Measurements from ENCODE around the gene RAB31.
"Not testable (repeated sequence)": the region's sequence is repeated elsewhere in the genome, so short reads cannot be mapped to it uniquely, and the experiment has no call there.

The RAB31 gene

GRCh38 chr18:9764011-9764481 lies 55.9 kb downstream of the RAB31 start:
- Mint-ChIP-seq H3K27me3 (peaks cover 12% of the 10 kb centered on the region), H3K4me3 (no peak overlapping the region), H3K27ac (no peak overlapping the region), H3K9me3 (no peaks in the 10 kb centered on the region), H3K36me3 (ENCODE audit: low read depth) (no peaks in the 10 kb centered on the region), H3K4me1 (ENCODE audit: low read depth) (no peaks in the 10 kb centered on the region)
- DNase-seq, result no peak

GRCh38 chr18:9765501-9765900 lies 57.4 kb downstream of the RAB31 start:
- no peak for DNase-seq
- no peak overlapping the region for H3K4me3 Mint-ChIP-seq
- H3K27ac Mint-ChIP-seq, result no peak overlapping the region
- no peaks in the 10 kb centered on the region for H3K36me3 Mint-ChIP-seq (ENCODE audit: low read depth)
- no peaks in the 10 kb centered on the region for H3K4me1 Mint-ChIP-seq (ENCODE audit: low read depth)
- peaks cover 14% of the 10 kb centered on the region for H3K27me3 Mint-ChIP-seq
- H3K9me3 Mint-ChIP-seq, result no peaks in the 10 kb centered on the region

GRCh38 chr18:9766076-9766481 lies 58.0 kb downstream of the RAB31 start:
- Mint-ChIP-seq H3K27ac (no peak overlapping the region), H3K9me3 (no peaks in the 10 kb centered on the region)

GRCh38 chr18:9766740-9767139 lies 58.6 kb downstream of the RAB31 start:
- Mint-ChIP-seq H3K4me1 (ENCODE audit: low read depth) (peaks cover 1% of the 10 kb centered on the region), H3K9me3 (no peaks in the 10 kb centered on the region), H3K27ac (no peak overlapping the region), H3K4me3 (no peak overlapping the region), H3K36me3 (ENCODE audit: low read depth) (no peaks in the 10 kb centered on the region), H3K27me3 (peaks cover 19% of the 10 kb centered on the region)
- DNase-seq, result no peak

More at GRCh38 chr18:9766076-9766481, 58.0 kb downstream of the RAB31 start:
- Mint-ChIP-seq H3K36me3 (ENCODE audit: low read depth) (no peaks in the 10 kb centered on the region), H3K4me3 (no peak overlapping the region), H3K4me1 (ENCODE audit: low read depth) (no peaks in the 10 kb centered on the region), H3K27me3 (peaks cover 14% of the 10 kb centered on the region)
- no peak for DNase-seq

- H3K27ac Mint-ChIP-seq; H3K9me3 Mint-ChIP-seq; H3K36me3 Mint-ChIP-seq (ENCODE audit: low read depth); DNase-seq; H3K4me3 Mint-ChIP-seq; H3K4me1 Mint-ChIP-seq (ENCODE audit: low read depth): not testable (repeated sequence)
- H3K27me3 Mint-ChIP-seq, result peaks cover 31% of the 10 kb centered on the region
These were observed 60.1 kb downstream of the RAB31 start for GRCh38 chr18:9768071-9768691.

GRCh38 chr18:9770111-9770510 lies 62.0 kb downstream of the RAB31 start:
- H3K36me3 Mint-ChIP-seq (ENCODE audit: low read depth), result not testable (repeated sequence)

GRCh38 chr18:9771261-9771976 lies 63.3 kb downstream of the RAB31 start:
- no peak overlapping the region for H3K4me3 Mint-ChIP-seq
- DNase-seq, result peak; percentile 71
- H3K36me3 Mint-ChIP-seq (ENCODE audit: low read depth), result no peaks in the 10 kb centered on the region
- peaks cover 1% of the 10 kb centered on the region for H3K4me1 Mint-ChIP-seq (ENCODE audit: low read depth)
- no peaks in the 10 kb centered on the region for H3K9me3 Mint-ChIP-seq
- no peak overlapping the region for H3K27ac Mint-ChIP-seq
- peaks cover 38% of the 10 kb centered on the region for H3K27me3 Mint-ChIP-seq

More at GRCh38 chr18:9770111-9770510, 62.0 kb downstream of the RAB31 start:
- not testable (repeated sequence) for H3K9me3 Mint-ChIP-seq; H3K27ac Mint-ChIP-seq; DNase-seq; H3K4me1 Mint-ChIP-seq (ENCODE audit: low read depth); H3K4me3 Mint-ChIP-seq
- H3K27me3 Mint-ChIP-seq, result peaks cover 34% of the 10 kb centered on the region

GRCh38 chr18:9771977-9772660 lies 64.0 kb downstream of the RAB31 start:
- no peak overlapping the region for H3K27ac Mint-ChIP-seq
- H3K4me1 Mint-ChIP-seq (ENCODE audit: low read depth), result peaks cover 1% of the 10 kb centered on the region
- H3K9me3 Mint-ChIP-seq, result no peaks in the 10 kb centered on the region
- no peak overlapping the region for H3K4me3 Mint-ChIP-seq
- DNase-seq, result no peak
- no peaks in the 10 kb centered on the region for H3K36me3 Mint-ChIP-seq (ENCODE audit: low read depth)
- peaks cover 39% of the 10 kb centered on the region for H3K27me3 Mint-ChIP-seq

- Mint-ChIP-seq H3K4me3 (no peak overlapping the region), H3K36me3 (ENCODE audit: low read depth) (no peaks in the 10 kb centered on the region), H3K27ac (no peak overlapping the region), H3K9me3 (no peaks in the 10 kb centered on the region), H3K27me3 (peaks cover 35% of the 10 kb centered on the region), H3K4me1 (ENCODE audit: low read depth) (peaks cover 1% of the 10 kb centered on the region)
- DNase-seq, result no peak
These were observed 65.0 kb downstream of the RAB31 start for GRCh38 chr18:9772847-9773677.

GRCh38 chr18:9774150-9774549 lies 66.0 kb downstream of the RAB31 start:
- Mint-ChIP-seq H3K36me3 (ENCODE audit: low read depth) (no peaks in the 10 kb centered on the region), H3K4me3 (no peak overlapping the region), H3K4me1 (ENCODE audit: low read depth) (peaks cover 1% of the 10 kb centered on the region), H3K9me3 (no peaks in the 10 kb centered on the region), H3K27ac (no peak overlapping the region), H3K27me3 (peaks cover 32% of the 10 kb centered on the region)
- no peak for DNase-seq

- H3K36me3 Mint-ChIP-seq (ENCODE audit: low read depth), result no peaks in the 10 kb centered on the region
- H3K4me1 Mint-ChIP-seq (ENCODE audit: low read depth), result peaks cover 1% of the 10 kb centered on the region
- H3K27me3 Mint-ChIP-seq, result peaks cover 25% of the 10 kb centered on the region
- no peaks in the 10 kb centered on the region for H3K9me3 Mint-ChIP-seq
- H3K27ac Mint-ChIP-seq, result no peak overlapping the region
- DNase-seq, result no peak
- no peak overlapping the region for H3K4me3 Mint-ChIP-seq
These were observed 67.1 kb downstream of the RAB31 start for GRCh38 chr18:9775178-9775577.

- Mint-ChIP-seq H3K4me3 (no peak overlapping the region), H3K4me1 (ENCODE audit: low read depth) (no peaks in the 10 kb centered on the region), H3K27me3 (peaks cover 6% of the 10 kb centered on the region), H3K27ac (no peak overlapping the region), H3K36me3 (ENCODE audit: low read depth) (no peaks in the 10 kb centered on the region), H3K9me3 (no peaks in the 10 kb centered on the region)
- no peak for DNase-seq
These were observed 71.5 kb downstream of the RAB31 start for GRCh38 chr18:9779630-9780029.

GRCh38 chr18:9782073-9782857 lies 74.2 kb downstream of the RAB31 start:
- Mint-ChIP-seq H3K36me3 (ENCODE audit: low read depth) (no peaks in the 10 kb centered on the region), H3K9me3 (no peaks in the 10 kb centered on the region), H3K27ac (no peak overlapping the region), H3K27me3 (peaks cover 15% of the 10 kb centered on the region), H3K4me1 (ENCODE audit: low read depth) (no peaks in the 10 kb centered on the region), H3K4me3 (no peak overlapping the region)
- DNase-seq, result no peak

GRCh38 chr18:9786631-9787030 lies 78.5 kb downstream of the RAB31 start:
- Mint-ChIP-seq H3K36me3 (ENCODE audit: low read depth) (no peaks in the 10 kb centered on the region), H3K9me3 (peaks cover 4% of the 10 kb centered on the region), H3K4me3 (no peak overlapping the region), H3K4me1 (ENCODE audit: low read depth) (no peaks in the 10 kb centered on the region), H3K27me3 (peaks cover 23% of the 10 kb centered on the region), H3K27ac (no peak overlapping the region)
- no peak for DNase-seq
